Nephron (organoid): ENCODE measurements around the gene RAPGEF4.

ENCODE experiments used
- H3K27ac Mint-ChIP-seq, 3 experiments: 2 replicates each; pipeline ENCODE4 v1.8.0; 2020; ENCODE audit warnings: mixed read lengths in 3 of 3, mild to moderate bottlenecking in 2 of 3, moderate library complexity in 1 of 3
- H3K27me3 Mint-ChIP-seq: 2 replicates; pipeline ENCODE4 v1.8.0; 2021; ENCODE audit warnings: low read depth, mild to moderate bottlenecking, moderate library complexity, mixed read lengths
- H3K36me3 Mint-ChIP-seq: 2 replicates; pipeline ENCODE4 v1.8.0; 2020; ENCODE audit warnings: low read depth, mixed read lengths
- H3K4me1 Mint-ChIP-seq: 2 replicates; pipeline ENCODE4 v1.8.0; 2020; ENCODE audit warnings: mixed read lengths
- H3K4me3 Mint-ChIP-seq, 3 experiments: 2 replicates each; pipeline ENCODE4 v1.8.0; 2020; ENCODE audit warnings: mild to moderate bottlenecking in 3 of 3, mixed read lengths in 3 of 3, moderate library complexity in 2 of 3
- H3K9me3 Mint-ChIP-seq: 2 replicates; pipeline ENCODE4 v1.8.0; 2020; ENCODE audit warnings: mixed read lengths
- TF ChIP-seq, protein P1 (sequence below), 3 experiments: fragments of 200-600 bp; sonication (generic); IDR thresholded peaks; one replicate each; pipeline ENCODE4 v1.5.0; 2021; ENCODE audit warnings: antibody characterized with exemption in 3 of 3; ENCODE audit not compliant: unreplicated experiment in 3 of 3

RAPGEF4 gene

DNA sequence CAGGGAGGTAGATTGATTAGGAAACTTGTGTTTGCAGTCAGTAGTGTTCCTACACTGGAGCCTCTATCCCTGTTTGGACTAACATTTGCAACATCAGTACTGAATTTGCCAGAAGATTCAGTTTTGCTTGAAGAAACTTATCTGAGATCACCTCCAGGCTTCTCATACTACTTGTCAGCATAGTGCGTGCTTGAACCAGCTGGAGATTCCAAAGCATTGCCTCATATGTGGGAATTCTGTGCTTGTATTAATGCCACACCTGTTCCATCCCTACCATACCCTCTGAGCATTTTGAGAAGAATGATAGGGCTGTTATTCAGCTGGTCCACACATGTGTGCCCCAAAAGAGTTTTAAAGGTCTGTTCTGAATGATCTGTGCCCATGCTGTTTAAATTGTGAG lies 148.7 kb downstream of the RAPGEF4 start:
- Mint-ChIP-seq H3K4me3 (no peak overlapping the region), H3K4me1 (peaks cover 51% of the 10 kb centered on the region), H3K27me3 (no peaks in the 10 kb centered on the region), H3K36me3 (no peaks in the 10 kb centered on the region), H3K9me3 (no peaks in the 10 kb centered on the region), H3K27ac (peak overlapping the region in 2 of 3 experiments; percentile 16 to 59)
- TF ChIP-seq, protein P1, sequence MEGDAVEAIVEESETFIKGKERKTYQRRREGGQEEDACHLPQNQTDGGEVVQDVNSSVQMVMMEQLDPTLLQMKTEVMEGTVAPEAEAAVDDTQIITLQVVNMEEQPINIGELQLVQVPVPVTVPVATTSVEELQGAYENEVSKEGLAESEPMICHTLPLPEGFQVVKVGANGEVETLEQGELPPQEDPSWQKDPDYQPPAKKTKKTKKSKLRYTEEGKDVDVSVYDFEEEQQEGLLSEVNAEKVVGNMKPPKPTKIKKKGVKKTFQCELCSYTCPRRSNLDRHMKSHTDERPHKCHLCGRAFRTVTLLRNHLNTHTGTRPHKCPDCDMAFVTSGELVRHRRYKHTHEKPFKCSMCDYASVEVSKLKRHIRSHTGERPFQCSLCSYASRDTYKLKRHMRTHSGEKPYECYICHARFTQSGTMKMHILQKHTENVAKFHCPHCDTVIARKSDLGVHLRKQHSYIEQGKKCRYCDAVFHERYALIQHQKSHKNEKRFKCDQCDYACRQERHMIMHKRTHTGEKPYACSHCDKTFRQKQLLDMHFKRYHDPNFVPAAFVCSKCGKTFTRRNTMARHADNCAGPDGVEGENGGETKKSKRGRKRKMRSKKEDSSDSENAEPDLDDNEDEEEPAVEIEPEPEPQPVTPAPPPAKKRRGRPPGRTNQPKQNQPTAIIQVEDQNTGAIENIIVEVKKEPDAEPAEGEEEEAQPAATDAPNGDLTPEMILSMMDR (IDR thresholded peaks at IDR 0.05; ENCODE audit: unreplicated experiment in 3 of 3): no peak

DNA sequence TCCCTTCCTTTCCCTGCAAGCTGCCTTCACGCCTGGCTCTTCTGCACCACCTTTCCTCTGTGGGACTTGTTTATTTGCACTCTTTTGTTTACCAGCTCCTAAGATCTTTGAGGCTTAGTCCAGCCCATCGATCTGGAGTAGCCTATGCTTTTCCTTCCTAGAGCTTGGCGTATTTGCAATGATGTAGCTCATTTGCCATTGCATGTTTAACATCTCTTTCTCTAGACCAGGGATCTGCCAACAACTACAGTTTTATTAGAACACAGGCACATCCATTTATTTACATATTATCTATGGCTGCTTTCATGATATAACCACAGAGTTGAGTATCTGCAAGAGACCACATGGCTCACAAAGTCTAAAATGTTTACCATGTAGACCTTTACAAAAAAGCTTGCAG lies 150.4 kb downstream of the RAPGEF4 start:
- no peak overlapping the region for H3K27ac Mint-ChIP-seq

DNA sequence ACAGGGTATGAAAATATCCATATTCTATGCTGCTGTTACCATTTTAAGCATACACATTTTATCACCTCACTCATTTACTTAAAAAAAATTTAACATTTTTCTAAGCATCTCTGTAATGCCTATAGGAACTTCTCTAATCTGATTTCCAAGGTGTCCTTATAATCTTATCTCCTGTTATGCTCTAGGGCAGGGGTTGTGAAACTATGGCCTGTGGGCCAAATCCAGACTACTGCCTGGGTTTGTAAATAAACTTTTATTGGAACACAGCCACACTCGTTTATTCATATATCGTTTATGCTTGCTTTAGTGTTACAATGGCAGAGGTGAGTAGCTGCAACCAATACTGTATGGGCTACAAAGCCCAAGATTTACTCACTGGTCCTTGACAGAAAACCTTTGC lies 151.6 kb downstream of the RAPGEF4 start:
- TF ChIP-seq, protein P1 (IDR thresholded peaks at IDR 0.05; ENCODE audit: unreplicated experiment in 3 of 3): no peak
- H3K27me3 Mint-ChIP-seq: no peaks in the 10 kb centered on the region
- no peak overlapping the region for H3K4me3 Mint-ChIP-seq
- no peaks in the 10 kb centered on the region for H3K36me3 Mint-ChIP-seq
- H3K27ac Mint-ChIP-seq: no peak overlapping the region
- peaks cover 68% of the 10 kb centered on the region for H3K4me1 Mint-ChIP-seq
- H3K9me3 Mint-ChIP-seq: no peaks in the 10 kb centered on the region

More for the DNA sequence above, 150.4 kb downstream of the RAPGEF4 start:
- no peaks in the 10 kb centered on the region for H3K9me3 Mint-ChIP-seq
- TF ChIP-seq, protein P1 (IDR thresholded peaks at IDR 0.05; ENCODE audit: unreplicated experiment in 3 of 3): no peak
- peaks cover 64% of the 10 kb centered on the region for H3K4me1 Mint-ChIP-seq
- no peaks in the 10 kb centered on the region for H3K27me3 Mint-ChIP-seq
- no peaks in the 10 kb centered on the region for H3K36me3 Mint-ChIP-seq
- no peak overlapping the region for H3K4me3 Mint-ChIP-seq

DNA sequence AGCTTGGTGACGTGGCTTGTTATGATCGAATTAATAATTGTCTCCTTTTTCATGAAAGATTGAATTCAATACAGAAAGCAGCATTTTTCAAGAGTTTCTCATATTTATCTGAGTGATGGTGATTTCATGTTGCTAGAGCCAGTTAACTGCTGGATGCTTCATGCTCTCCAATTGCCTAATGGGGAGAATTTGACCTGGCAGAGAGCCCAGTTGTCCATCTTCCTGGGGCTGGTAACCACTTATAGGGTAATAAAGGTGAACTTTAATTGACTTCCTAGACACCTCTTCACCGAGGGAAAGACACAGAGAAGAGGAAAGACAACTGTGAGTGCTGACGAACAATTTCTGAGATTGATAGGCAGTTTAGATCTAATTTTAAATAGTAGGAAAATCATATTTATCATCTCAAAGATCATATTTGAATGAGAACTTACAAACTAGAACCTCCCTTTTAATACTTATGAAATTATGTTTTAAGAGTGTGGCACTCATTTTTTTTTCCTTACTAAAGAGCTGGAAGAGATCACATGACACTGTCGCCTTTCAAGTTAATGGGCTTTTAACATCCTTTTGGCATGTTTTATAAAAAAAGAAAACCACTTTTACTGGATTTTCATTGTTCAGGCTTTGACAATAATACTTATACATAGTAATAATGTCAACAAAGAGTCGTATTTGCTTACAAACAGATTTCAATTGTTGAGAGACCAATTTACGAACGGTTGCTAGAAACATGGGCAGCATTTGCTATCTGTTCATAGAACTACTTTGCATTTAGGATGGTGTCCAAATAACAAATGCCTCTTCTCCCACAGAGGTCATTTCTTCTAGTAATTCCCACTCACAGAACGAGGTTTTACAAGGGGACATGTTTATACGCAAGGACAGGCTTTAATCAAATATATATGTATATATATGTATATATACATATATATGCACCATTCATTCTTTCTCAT lies 153.3 kb downstream of the RAPGEF4 start:
- Mint-ChIP-seq H3K4me3 (peak overlapping the region in 1 of 3 experiments; percentile 64), H3K4me1 (peaks cover 78% of the 10 kb centered on the region), H3K27ac (peak overlapping the region; percentile 49 to 81 (median 75)), H3K27me3 (no peaks in the 10 kb centered on the region), H3K9me3 (no peaks in the 10 kb centered on the region), H3K36me3 (no peaks in the 10 kb centered on the region)
- TF ChIP-seq, protein P1 (IDR thresholded peaks at IDR 0.05; ENCODE audit: unreplicated experiment in 3 of 3): no peak

DNA sequence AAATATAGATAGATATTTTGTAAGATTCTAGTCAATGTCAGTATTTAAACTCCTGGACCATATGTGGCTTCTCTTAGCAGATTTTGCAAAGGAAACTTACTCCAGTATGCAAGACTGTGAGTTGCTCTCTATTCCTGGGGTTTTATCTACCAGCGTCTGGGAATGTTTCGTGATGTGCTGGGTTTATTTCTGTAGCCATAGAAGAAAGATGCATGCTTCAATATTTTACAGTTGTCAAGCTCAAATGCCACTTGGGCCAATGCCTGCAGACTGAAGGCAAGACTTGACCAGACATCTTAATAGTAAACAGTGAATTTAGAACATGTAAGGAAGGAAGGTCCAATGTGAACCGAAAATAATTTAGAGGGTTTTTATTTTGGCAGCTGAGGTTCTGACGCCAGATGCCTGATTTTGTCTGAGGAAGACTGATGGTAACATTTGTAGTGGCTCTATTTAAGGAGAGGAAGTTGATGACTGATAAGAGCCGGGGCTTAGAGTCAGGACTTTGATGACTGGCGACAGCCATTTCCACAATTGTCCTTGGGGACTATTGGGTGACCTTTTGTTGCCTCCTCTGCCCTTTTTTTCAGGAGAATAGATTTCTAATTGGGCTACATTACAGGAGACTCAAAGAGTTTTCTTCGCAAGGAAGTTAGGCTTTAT lies 154.3 kb downstream of the RAPGEF4 start:
- H3K9me3 Mint-ChIP-seq: no peaks in the 10 kb centered on the region
- H3K27me3 Mint-ChIP-seq: no peaks in the 10 kb centered on the region
- no peaks in the 10 kb centered on the region for H3K36me3 Mint-ChIP-seq
- peaks cover 79% of the 10 kb centered on the region for H3K4me1 Mint-ChIP-seq
- TF ChIP-seq, protein P1 (IDR thresholded peaks at IDR 0.05; ENCODE audit: unreplicated experiment in 3 of 3): no peak
- H3K4me3 Mint-ChIP-seq: peak overlapping the region in 1 of 3 experiments; percentile 39
- H3K27ac Mint-ChIP-seq: peak overlapping the region; percentile 49 to 81 (median 75)
